CD4-positive, alpha-beta T cell treated with Interferon gamma for 1 hour (primary cell): Measurements from ENCODE around the gene PDLIM5.
"Not testable (repeated sequence)": the region's sequence is repeated elsewhere in the genome, so short reads cannot be mapped to it uniquely, and the experiment has no call there.

Experiments used
- DNase-seq: peaks from one replicate; pipeline ENCODE4 v3.0.0-alpha.2; 2020

PDLIM5 gene

DNA sequence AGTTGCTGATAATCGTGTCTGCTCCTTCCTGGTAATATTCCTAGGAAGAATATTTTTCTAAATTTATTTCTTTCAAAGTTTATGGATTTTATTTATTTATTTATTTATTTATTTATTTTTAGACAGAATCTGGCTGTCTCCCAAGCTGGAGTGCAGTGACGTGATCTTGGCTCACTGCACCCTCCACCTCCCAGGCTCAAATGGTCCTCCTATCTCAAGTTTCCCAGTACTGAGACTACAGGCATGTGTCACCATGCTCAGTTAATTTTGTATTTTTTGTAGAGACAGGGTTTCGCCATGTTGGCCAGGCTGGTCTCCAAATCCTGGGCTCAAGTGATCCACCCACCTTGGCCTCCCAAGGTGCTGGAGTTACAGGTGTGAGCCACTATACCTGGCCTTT, 48.9 kb downstream of the PDLIM5 start:
- DNase-seq = no peak

DNA sequence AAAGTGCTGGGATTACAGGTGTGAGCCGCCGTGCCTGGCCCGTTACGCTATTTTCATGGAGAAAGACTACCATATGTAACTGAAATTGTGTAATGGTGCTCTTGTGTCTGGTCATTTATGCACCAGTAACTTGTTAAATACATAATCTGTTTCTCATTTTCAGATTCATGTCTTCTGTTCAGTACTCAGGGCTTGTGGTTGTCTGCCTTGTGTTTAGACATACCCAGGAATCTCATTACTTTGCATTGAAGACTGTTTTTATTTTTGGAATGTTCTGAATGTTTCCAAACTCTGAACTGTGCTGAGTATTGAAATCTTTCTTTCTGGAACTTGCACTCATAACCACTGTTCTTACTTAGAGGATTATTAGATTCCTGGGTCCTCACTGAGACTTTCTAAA, 52.8 kb downstream of the PDLIM5 start:
- DNase-seq = no peak

DNA sequence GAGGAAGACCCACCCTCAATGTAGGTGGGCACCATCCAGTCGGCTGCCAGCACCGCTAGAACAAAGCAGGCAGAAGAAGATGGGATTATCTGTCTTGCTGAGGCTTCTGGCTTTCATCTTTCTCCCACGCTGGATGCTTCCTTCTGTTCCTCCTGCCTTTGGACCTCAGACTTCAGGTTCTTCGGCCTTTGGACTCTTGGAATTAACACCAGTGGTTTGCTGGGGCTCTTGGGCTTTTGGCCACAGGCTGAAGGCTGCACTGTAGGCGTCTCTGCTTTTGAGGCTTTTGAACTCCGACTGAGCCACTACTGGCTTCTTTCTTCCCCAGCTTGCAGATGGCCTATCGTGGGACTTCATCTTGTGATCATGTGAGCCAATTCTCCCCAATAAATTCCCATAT, 55.1 kb downstream of the PDLIM5 start:
- DNase-seq = no peak

GRCh38 chr4:94507281-94507680, 55.5 kb downstream of the PDLIM5 start:
- DNase-seq = no peak

DNA sequence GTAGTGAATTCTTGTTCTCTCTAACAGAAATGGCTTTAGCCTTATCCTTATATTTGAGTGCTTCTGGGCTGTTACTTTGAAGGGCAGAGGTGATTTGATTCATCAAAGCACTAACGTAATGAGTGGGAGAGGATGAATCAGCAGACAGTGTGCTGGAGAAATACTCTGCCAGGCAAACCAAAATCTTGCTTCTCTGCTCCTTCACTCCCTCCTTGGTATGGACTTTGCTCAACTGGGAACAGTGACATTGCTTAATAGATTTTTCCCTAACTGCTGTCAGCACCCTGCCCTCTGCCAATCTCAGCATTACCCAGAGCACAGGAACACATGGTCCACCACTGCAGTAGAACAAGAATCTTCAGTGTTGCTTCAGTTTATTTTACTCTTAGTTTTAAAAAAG, 56.0 kb downstream of the PDLIM5 start:
- DNase-seq = no peak

- DNase-seq = no peak
Measured at GRCh38 chr4:94508296-94508695, 56.6 kb downstream of the PDLIM5 start.

DNA sequence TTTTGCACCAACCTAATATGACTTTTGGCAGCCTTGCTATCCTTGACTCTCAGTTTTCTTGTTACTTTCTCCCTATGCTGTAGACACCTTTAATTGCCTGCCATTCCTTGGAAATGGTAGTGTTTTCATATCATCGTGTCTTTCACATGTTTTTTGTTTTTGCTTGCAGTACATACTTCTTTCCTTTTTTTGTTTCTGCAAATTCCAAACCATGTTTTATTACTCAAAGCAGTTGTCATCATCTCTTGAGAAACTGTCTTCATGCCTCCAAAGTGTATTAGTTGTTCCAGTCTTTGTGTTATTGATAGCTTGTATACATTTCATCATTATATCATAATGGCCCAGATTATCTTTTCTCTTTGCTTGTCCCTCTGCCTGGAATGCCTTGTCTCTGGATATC, 57.1 kb downstream of the PDLIM5 start:
- no peak for DNase-seq

DNA sequence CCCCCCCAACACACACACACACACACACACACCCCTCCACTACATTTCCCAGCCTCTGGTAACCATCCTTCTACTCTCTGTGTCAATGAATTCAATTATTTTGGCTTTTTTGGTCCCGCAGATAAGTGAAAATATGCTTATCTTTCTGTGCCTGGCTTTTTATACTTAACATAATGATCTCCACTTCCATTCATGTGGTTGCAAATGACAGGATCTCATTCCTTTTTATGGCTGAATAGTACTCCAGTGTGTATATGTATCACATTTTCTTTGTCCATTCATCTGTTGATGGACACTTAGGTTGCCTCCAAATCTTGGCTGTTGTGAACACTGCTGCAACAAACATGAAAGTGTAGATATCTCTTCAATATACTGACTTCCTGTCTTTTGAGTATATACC, 59.8 kb downstream of the PDLIM5 start:
- no peak for DNase-seq

GRCh38 chr4:94513532-94513931, 61.8 kb downstream of the PDLIM5 start:
- not testable (repeated sequence) for DNase-seq

GRCh38 chr4:94515365-94515764, 63.6 kb downstream of the PDLIM5 start:
- no peak for DNase-seq

- DNase-seq = no peak
Measured at GRCh38 chr4:94516067-94516466, 64.3 kb downstream of the PDLIM5 start.

DNA sequence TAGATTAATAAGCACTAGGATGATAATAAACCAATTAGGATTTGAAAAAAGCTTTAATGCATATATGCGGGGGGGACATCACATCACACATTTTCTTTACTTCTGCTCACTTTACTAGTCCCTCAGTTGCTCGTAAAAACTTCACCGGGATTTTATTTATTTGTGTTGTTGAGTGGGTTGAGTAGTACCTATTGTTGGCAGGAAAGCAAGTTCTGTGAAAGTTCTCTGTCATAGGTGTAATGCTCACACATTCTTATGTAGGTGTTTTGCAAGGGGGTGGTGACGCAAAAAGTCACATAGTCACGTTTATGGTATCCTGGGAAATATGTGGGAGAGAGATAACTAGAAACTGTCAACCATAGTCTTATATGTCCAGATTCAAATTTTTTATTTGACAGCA, 65.3 kb downstream of the PDLIM5 start:
- no peak for DNase-seq

GRCh38 chr4:94517492-94517891, 65.8 kb downstream of the PDLIM5 start:
- DNase-seq = no peak

DNA sequence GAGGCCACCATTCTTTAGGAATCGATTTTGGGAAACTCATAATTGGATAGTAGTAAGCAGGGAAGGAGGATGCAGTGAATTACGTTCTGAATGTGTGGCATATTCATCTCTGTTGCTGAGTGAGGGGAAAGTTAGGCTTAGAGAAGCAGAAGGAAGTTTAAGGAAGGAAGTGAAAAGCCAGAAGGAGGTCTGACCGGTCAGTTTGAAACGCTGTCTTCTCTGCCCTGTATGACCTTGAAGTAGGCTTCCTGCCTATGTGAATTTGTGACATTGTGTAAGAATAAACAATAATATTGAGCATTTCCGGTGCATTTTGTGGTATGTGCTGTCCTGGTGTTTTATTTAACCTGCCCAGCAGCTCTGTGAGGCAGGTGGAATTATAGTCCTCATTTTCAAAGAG, 67.3 kb downstream of the PDLIM5 start:
- no peak for DNase-seq

GRCh38 chr4:94519925-94520789, 68.4 kb downstream of the PDLIM5 start:
- DNase-seq = no peak

DNA sequence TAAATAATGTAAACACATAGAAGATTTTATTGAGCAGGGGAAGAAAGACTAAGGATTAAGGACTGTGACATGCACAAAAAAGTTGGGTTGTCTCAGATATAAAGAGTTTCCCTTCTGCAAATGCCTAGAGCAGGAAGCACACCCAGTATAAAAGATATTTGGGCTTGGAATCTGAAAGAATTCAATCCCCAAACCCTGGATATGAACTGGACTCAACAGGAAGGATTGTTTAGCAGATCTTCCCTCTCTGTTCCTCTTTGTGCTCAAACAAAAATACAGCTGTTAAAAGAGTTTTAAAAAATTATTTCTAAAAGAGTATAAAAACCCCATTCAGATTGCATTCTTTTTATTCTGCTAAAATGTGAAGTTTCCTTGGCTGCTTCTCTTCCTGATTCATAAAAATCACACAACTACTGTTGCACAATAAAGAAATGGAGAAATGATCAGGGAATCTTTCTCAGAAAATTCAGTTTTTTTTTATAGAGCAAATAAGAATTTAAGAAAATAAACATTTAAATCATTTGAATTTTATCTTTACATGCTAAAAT, 71.4 kb downstream of the PDLIM5 start:
- DNase-seq = no peak

GRCh38 chr4:94523617-94524016, 71.9 kb downstream of the PDLIM5 start:
- DNase-seq = no peak

DNA sequence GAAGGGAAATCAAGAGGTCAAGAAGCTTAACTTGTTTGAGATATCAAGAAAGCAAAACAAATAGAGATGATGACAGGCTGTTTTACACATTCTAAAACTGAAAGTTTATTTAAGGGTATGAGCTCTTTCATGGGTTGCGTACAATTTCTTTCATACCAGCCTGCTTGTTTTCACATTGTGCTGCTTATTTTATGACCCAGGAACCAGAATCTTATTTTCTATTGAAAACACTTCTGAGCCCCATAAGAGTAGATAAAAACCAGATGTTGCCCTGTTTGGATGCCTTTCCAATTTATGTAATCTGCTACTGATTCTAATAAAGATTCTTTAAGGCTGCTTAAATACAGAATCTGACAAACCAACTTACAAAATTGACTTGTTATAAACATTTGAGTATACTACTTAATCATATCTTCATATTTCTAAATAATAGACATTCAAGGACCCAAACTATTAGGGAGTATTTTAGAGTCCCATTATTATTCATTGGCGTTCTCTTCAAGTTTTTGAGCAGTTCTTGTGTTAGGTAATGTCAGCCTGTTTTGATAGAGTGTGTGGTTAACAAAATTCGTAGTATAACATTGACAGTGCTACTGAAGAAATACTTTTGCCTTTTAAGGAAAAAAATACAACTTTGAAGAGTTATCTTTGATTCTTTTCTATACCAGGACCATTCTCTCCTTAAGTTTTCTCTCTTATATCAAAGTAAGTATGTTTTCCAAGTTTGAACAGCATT, 74.4 kb downstream of the PDLIM5 start:
- no peak for DNase-seq

- DNase-seq = no peak
Measured at GRCh38 chr4:94527556-94528233, 76.0 kb downstream of the PDLIM5 start.

GRCh38 chr4:94528792-94529451, 77.2 kb downstream of the PDLIM5 start:
- no peak for DNase-seq

GRCh38 chr4:94530073-94530472, 78.3 kb downstream of the PDLIM5 start:
- DNase-seq = no peak

GRCh38 chr4:94531991-94532789, 80.4 kb downstream of the PDLIM5 start:
- DNase-seq = no peak
